Measurements from ENCODE around the gene TMEM203.

- peak in 2 of 3 experiments; percentile 91 to 94 for TF ChIP-seq CTCF (optimal IDR thresholded peaks at IDR 0.05 in 1 of 3, IDR thresholded peaks at IDR 0.05 in 1 of 3, conservative IDR thresholded peaks at IDR 0.05 in 1 of 3; ENCODE audit: extremely low read depth in 1 of 3, insufficient read depth in 2 of 3, low read length in 3 of 3)
- TF ChIP-seq EZH2 (IDR thresholded peaks at IDR 0.05; ENCODE audit: low read length), result no peak
Observed at GRCh38 chr9:137227054-137227852, 21.8 kb upstream of the TMEM203 start, which contains the start of gene RNF224.

Data from keratinocyte (primary cell).